Smooth muscle cell (in vitro differentiated cells): ENCODE measurements around the gene AGAP3. TPM values are rescaled to one million over a fixed set of nuclear protein-coding genes. Genes with fewer than 3 reads are reported as not detected.

Experiments used
- DNase-seq: peaks from one replicate; lab custom pipeline; 2025; ENCODE audit not compliant: unreplicated experiment; lab: John Stamatoyannopoulos, UW
- H2AFZ ChIP-seq: fragments of 200-600 bp; sonication (generic); 2 replicates; pipeline ENCODE4 v1.6.0; 2016; ENCODE audit warnings: antibody characterized with exemption, low read depth, mild to moderate bottlenecking
- H3F3A ChIP-seq: fragments of 200-600 bp; sonication (generic); 2 replicates; pipeline ENCODE4 v1.6.0; 2017; ENCODE audit warnings: antibody characterized with exemption, low read depth
- H3K27ac ChIP-seq: fragments of 200-600 bp; sonication (generic); 2 replicates; pipeline ENCODE4 v1.5.1; 2016; ENCODE audit warnings: low read depth, mild to moderate bottlenecking
- H3K27me3 ChIP-seq: fragments of 200-600 bp; sonication (generic); 2 replicates; pipeline ENCODE4 v1.6.1; 2016; ENCODE audit warnings: low read depth, mild to moderate bottlenecking
- H3K36me3 ChIP-seq: fragments of 200-600 bp; sonication (generic); 2 replicates; pipeline ENCODE4 v1.5.1; 2016; ENCODE audit warnings: low read depth
- H3K4me1 ChIP-seq: fragments of 200-600 bp; sonication (generic); 2 replicates; pipeline ENCODE4 v1.5.1; 2016; ENCODE audit warnings: low read depth
- H3K4me2 ChIP-seq: fragments of 200-600 bp; sonication (generic); 2 replicates; pipeline ENCODE4 v1.6.0; 2016; ENCODE audit warnings: mild to moderate bottlenecking
- H3K4me3 ChIP-seq: fragments of 200-600 bp; sonication (generic); 2 replicates; pipeline ENCODE4 v1.5.1; 2016; ENCODE audit warnings: mild to moderate bottlenecking
- H3K79me2 ChIP-seq: fragments of 200-600 bp; sonication (generic); 2 replicates; pipeline ENCODE4 v1.6.0; 2016; ENCODE audit warnings: low read depth, mild to moderate bottlenecking
- H3K9ac ChIP-seq: fragments of 200-600 bp; sonication (generic); 2 replicates; pipeline ENCODE4 v1.6.0; 2016; ENCODE audit warnings: low read depth
- H3K9me3 ChIP-seq: fragments of 200-600 bp; sonication (generic); replicated peaks from 2 replicates; pipeline ENCODE4 v1.5.1; 2016; ENCODE audit warnings: low read depth
- H4K20me1 ChIP-seq: fragments of 200-600 bp; sonication (generic); 2 replicates; pipeline ENCODE4 v1.6.0; 2016; ENCODE audit warnings: low read depth
- WGBS: methylation state at CpG from one replicate; pipeline ENCODE4 v1.1.7; 2016; ENCODE audit warnings: low lambda C conversion rate; 5-methylcytosine and 5-hydroxymethylcytosine counted together
- polyA plus RNA-seq: library from polyadenylated mRNA; unstranded; fragments of >200 nt; fragmentation: Nextera tagmentation; extraction: Ambion mirVana; gene quantifications from 2 replicates; pipeline ENCODE4 v1.2.1, GENCODE V29; 2016
- total RNA-seq: library from RNA; depleted of rRNA; stranded (reverse); fragments of >200 nt; gene quantifications from 2 replicates; pipeline ENCODE4 v1.2.3, GENCODE V29; 2014
- TF ChIP-seq, protein P1 (sequence below): fragments of 200-600 bp; sonication (generic); IDR thresholded peaks from 2 replicates; pipeline ENCODE4 v1.5.1; 2017; ENCODE audit warnings: borderline replicate concordance, mild to moderate bottlenecking, antibody characterized with exemption; ENCODE audit not compliant: insufficient read depth, poor library complexity, severe bottlenecking

The AGAP3 gene
- total and polyA plus RNA-seq, 2 experiments from 2014 or later = 29.8 to 51.4 TPM

DNA sequence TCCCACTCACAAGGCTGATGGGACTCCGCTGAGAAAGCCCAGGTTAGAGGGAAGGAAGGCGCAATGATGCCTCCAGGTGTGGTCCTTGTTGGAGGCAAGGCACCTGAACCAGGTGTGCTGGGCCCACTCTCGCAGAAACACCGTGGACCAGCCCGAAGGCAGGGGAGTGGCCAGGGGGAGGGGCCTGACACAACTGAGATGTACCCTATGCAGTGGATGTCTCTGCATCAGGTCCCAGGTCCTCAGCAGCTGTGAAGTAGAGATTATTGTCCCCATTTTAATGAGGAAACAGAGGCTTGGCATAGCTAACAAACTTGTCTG lies 49.2 kb downstream of the AGAP3 start:
- no peak for DNase-seq
- WGBS = 93% methylated on average over 5 of the region's 5 CpGs
- H3K4me3 ChIP-seq = no peak overlapping the region

DNA sequence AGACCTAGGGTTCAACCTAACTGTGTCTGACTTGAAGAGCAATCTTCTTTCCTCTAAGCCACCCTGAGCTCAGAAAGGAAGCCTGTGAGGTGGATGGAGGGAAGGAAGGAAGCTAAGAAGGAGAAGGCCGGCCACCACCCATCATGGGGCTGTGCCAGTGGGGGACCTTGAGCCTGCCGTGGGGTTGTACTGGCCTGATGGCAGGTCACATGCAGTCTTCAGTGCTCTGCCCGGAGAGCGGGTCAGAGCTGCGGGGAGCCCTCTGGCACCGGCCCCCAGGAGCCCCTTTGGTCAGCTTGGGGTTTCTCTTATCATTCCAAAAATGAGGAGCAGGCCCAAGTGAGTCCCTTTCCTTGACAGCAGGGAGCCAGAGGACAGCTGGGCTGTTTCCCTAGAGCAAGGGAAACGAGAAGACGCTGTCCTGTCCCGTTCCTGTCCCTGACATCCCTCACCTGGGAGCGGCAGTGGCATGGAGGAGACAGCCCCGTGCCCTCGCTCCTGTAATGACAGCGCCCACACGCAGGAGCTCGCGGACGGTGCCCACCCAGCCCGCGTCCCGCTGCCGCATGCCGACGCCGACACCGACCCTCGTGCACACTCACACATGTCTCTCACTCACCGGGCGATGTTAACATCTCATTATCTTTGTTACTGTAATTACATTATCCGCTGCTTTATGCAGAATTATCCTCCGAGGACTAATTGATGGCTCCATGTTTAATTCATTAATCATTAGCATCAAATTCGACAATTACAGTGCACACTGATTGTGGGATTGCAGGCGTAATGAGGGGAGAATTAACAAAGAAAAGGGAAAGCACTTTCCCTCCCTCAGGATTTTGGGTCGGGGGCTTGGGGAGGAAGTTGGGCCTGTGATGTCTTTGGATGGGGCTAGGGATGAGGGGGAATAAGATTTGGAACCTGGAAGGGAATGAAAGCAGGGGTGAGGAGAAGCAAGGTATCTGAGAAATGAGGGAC lies 49.9 kb downstream of the AGAP3 start:
- no peak overlapping the region for H3K9ac ChIP-seq
- 97% methylated on average over 31 of the region's 33 CpGs for WGBS

More for the DNA sequence above, 49.2 kb downstream of the AGAP3 start:
- Histone ChIP-seq H3K27me3 (no peaks in the 10 kb centered on the region), H3K4me2 (no peak overlapping the region), H3K9ac (no peak overlapping the region), H3F3A (no peaks in the 10 kb centered on the region), H3K79me2 (no peaks in the 10 kb centered on the region), H3K9me3 (no peaks in the 10 kb centered on the region), H4K20me1 (peaks cover 28% of the 10 kb centered on the region), H3K36me3 (no peaks in the 10 kb centered on the region), H2AFZ (no peak overlapping the region), H3K4me1 (peaks cover 16% of the 10 kb centered on the region), H3K27ac (no peak overlapping the region)
- TF ChIP-seq, protein P1, sequence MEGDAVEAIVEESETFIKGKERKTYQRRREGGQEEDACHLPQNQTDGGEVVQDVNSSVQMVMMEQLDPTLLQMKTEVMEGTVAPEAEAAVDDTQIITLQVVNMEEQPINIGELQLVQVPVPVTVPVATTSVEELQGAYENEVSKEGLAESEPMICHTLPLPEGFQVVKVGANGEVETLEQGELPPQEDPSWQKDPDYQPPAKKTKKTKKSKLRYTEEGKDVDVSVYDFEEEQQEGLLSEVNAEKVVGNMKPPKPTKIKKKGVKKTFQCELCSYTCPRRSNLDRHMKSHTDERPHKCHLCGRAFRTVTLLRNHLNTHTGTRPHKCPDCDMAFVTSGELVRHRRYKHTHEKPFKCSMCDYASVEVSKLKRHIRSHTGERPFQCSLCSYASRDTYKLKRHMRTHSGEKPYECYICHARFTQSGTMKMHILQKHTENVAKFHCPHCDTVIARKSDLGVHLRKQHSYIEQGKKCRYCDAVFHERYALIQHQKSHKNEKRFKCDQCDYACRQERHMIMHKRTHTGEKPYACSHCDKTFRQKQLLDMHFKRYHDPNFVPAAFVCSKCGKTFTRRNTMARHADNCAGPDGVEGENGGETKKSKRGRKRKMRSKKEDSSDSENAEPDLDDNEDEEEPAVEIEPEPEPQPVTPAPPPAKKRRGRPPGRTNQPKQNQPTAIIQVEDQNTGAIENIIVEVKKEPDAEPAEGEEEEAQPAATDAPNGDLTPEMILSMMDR = no peak

DNA sequence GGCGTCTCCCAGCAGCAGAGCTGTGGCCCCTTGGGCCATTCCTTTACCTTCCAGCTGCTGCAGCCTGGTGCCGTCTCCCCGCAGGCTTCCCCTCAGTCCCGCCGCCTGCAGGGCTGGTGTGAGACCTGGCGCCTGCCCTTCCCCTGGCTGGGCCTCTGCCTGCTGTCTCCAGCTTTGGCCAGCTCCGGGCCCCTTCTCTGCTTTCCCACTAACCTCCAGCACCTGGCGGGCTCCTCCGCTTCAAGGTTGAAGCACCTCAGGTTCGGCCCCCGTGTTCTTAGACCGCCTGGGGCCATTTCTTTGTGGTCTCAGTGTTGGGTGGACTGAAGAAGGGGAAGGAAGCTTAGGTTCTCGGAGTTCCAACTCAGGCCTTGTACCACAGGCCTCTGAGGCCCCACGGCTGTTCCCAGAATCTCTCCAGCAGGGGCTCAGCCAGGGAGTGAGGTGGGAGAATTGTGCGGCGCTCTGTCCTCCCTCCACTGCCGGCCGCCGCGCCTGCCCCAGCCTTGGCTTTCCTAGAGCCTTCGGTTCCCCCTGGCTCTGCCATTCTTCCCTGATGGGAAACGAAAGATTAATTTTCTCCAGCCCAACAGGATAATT lies 50.9 kb downstream of the AGAP3 start:
- Histone ChIP-seq H3K9me3 (no peaks in the 10 kb centered on the region), H3F3A (no peaks in the 10 kb centered on the region), H3K4me2 (no peak overlapping the region), H3K79me2 (no peaks in the 10 kb centered on the region), H3K9ac (no peak overlapping the region), H3K4me1 (peaks cover 16% of the 10 kb centered on the region), H4K20me1 (peaks cover 25% of the 10 kb centered on the region), H2AFZ (no peak overlapping the region), H3K36me3 (no peaks in the 10 kb centered on the region), H3K4me3 (no peak overlapping the region), H3K27me3 (no peaks in the 10 kb centered on the region), H3K27ac (no peak overlapping the region)
- TF ChIP-seq, protein P1 = no peak
- no peak for DNase-seq
- WGBS = 94% methylated on average over 22 of the region's 22 CpGs

More for the DNA sequence above, 49.9 kb downstream of the AGAP3 start:
- Histone ChIP-seq H3K4me2 (no peak overlapping the region), H3F3A (no peaks in the 10 kb centered on the region), H3K27me3 (no peaks in the 10 kb centered on the region), H3K4me3 (no peak overlapping the region), H3K4me1 (peaks cover 16% of the 10 kb centered on the region), H3K9me3 (no peaks in the 10 kb centered on the region), H3K27ac (no peak overlapping the region), H3K79me2 (no peaks in the 10 kb centered on the region), H4K20me1 (peaks cover 27% of the 10 kb centered on the region), H3K36me3 (no peaks in the 10 kb centered on the region), H2AFZ (no peak overlapping the region)
- TF ChIP-seq, protein P1 = no peak
- no peak for DNase-seq
